HG03460 (cell line): ENCODE measurements around the gene GDA.

Experiments used
- ATAC-seq: cut with Tn5 transposase; IDR thresholded peaks from one replicate; pipeline ENCODE4 v1.9.1; 2021; ENCODE audit not compliant: unreplicated experiment

Gene GDA

GRCh38 chr9:72149231-72149975, at the start of gene GDA:
Gene GDA, plus strand, starts transcription at chr9:72149440. Its CDS starts 120 bp downstream, at chr9:72149560.
- no peak for ATAC-seq

- no peak for ATAC-seq
Observed at GRCh38 chr9:72102520-72102919, 46.7 kb upstream of the GDA start.

DNA sequence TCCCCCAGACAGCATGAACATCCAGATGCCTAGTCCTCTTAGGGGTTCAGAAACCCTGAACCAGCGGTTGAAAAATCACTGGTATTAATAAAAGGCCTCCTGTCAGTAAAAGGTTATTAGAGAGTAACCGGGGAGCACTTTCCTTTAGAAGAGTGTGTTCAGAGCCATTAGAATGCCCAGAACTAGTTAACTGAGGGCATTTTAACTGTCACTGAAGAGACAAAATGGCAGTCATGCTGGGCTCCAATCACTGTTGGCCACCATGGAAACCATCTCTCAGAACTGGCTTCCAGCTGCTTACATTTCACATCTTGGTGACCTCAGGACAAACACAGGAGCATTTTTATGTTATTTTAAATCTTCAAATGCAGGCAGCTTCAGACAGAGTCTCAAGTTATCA, 36.2 kb upstream of the GDA start:
- ATAC-seq: no peak

DNA sequence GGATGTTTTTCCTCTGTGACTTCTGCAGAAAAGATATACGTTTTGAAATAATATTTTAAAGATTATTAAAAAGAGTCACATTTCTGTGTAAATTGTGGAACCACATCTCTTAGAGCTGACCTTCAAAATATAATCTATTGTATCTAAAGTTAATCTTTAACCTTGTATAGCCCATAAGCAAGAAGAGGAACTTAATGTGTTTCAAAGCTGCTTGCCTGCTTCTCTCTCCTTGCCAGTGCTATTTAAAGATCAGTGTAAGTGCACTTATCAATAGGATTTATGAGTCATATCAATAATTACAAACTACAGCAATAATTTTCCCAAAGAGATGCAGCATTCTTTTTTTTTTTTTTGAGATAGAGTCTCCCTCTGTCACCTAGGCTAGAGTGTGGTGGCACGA, 29.4 kb upstream of the GDA start:
- ATAC-seq: peak; percentile 61

DNA sequence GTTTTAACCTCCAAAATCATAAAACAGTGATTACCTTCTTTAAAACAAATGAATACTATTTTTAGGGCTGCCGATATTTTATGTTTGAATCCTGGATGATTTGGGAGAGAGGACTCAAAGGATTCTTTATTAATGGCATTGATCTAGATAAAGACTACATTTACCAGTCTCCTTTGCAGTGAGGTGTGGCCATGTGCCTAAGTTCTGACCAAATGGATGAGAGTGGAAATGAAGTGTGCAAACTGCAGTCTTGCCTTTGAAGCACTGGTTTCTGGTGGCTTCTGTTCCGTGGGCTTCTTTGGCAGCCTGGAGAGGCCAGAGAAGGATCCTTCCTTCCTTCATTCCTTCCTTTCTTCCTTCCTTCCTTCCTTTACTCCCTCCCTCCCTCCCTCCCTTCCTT, 24.3 kb upstream of the GDA start:
- no peak for ATAC-seq

DNA sequence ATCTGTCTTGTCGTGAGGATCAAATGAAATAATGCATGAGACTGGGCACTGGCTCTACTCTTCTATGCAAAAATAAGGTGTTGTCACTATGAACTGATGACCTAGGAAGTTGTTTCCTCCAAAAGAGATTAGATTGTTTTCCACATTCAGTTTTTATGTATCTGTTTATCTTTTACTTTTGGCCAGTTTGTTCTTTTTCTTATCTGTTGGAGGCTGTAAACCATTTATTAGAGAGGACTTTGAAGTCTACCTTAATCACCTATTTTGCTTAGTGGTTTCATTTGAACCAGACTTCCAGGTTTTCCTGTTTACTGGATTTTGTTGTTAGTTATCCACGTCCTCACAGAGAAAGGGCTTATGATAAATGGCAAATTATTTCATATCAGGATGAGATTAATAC, 21.5 kb upstream of the GDA start:
- no peak for ATAC-seq

- no peak for ATAC-seq
Observed at GRCh38 chr9:72128526-72128925, 20.7 kb upstream of the GDA start.

- ATAC-seq: no peak
Observed at GRCh38 chr9:72129271-72130156, 19.7 kb upstream of the GDA start.

DNA sequence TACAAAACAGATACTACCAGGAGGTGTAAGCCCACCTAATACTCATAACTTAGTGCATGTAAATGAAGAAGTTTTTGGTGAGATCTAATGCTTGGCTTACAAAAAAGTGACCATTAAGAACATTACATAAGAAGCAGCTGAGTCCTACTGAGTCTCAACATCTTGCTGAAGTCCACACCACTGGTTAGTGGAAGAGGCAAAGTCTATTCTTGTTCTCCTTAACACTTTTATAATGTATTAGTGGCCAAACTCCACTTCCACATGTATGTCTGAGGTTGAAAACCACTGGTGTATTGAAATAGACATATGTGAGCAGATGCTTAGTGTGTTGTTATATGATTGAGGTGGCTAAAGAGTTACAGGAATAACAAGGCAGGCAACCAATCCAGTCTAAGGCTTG, 18.9 kb upstream of the GDA start:
- no peak for ATAC-seq

GRCh38 chr9:72131206-72131605, 18.0 kb upstream of the GDA start:
- no peak for ATAC-seq

DNA sequence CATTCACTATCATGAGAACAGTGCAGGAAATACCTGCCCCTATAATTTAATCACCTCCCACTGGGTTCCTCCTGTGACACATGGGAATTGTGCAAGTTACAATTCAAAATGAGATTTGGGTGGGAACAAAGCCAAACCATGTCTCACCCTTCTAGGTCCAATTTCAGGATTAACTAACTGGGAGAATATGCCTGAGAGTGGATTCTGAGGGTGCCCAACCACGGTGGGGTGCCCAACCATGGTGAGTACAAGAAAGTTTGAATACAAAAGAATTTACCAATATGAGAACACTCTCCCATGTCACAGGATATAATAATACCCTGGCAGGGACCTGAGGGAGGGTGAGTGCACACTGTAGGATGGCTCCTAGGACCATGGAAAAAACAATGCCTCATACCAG, 17.2 kb upstream of the GDA start:
- no peak for ATAC-seq

DNA sequence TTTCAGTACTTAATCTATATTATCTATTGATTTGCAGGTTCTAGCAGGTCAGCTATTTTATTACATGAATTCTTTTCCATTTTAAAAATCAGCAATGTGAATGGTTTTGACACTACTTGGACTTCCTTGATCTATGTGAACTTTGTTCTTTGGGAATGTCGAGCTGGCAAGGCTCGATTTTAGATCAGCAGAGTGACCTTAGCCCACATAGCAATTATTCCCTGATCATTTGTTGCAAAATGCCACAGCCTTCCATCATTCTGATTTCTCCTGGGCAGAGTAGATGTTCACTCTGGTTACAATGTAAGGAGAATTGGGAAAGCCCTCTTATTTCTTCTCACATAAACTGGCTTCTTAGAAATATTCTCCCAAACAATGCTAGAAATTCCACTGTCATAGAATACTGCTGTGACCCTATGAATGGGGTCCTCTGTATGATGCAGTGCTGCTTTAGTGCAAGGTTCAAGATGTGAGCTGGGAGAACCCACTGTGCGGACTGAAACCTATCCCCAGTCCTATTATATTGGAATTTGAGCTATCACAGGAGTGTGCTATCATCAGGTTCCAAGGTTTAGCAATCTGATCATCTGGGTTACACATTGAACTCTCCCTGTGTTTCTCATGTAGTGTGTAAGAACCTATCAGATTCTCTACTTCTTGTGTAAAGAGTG, 15.7 kb upstream of the GDA start:
- no peak for ATAC-seq

GRCh38 chr9:72134801-72135200, 14.4 kb upstream of the GDA start:
- no peak for ATAC-seq

GRCh38 chr9:72137697-72138365, 11.4 kb upstream of the GDA start:
- ATAC-seq: no peak

- ATAC-seq: no peak
Observed at GRCh38 chr9:72139226-72139625, 10.0 kb upstream of the GDA start.

GRCh38 chr9:72140586-72140985, 8.7 kb upstream of the GDA start:
- ATAC-seq: no peak

- ATAC-seq: no peak
Observed at GRCh38 chr9:72141484-72141883, 7.8 kb upstream of the GDA start.

GRCh38 chr9:72144756-72145492, 4.3 kb upstream of the GDA start:
- ATAC-seq: no peak

GRCh38 chr9:72145733-72146505, 3.3 kb upstream of the GDA start:
- no peak for ATAC-seq

DNA sequence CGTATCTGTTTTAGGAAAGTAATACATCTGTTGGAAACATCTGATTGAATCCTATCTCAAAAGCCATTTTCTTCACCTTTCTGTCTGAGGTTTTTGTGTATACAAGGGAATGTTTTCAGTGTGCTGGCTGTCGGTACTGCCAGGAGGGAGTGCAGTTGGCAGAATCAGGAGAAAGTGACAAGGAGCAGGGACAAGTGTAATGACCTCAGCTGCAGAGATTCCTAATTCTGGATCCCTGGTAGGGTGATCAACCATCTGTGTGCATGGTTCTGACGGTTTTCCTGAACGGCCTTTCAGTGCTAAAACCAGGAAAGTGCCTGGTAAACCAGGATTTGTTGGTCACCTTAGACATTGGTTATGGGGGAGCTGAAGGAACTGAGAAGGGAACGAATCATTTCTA, 1.6 kb upstream of the GDA start:
- ATAC-seq: no peak
